Measurements from ENCODE around the gene TRIM24. TPM values are rescaled to one million over a fixed set of nuclear protein-coding genes. Genes with fewer than 3 reads are reported as not detected.

TRIM24 gene
- total and polyA plus RNA-seq, 10 of the 15 experiments (the other 5 are each of a cell fraction or from before 2014, with no cell fraction given) = 4.6 to 23.5 (median 13.6) TPM

- TF ChIP-seq, protein P1, sequence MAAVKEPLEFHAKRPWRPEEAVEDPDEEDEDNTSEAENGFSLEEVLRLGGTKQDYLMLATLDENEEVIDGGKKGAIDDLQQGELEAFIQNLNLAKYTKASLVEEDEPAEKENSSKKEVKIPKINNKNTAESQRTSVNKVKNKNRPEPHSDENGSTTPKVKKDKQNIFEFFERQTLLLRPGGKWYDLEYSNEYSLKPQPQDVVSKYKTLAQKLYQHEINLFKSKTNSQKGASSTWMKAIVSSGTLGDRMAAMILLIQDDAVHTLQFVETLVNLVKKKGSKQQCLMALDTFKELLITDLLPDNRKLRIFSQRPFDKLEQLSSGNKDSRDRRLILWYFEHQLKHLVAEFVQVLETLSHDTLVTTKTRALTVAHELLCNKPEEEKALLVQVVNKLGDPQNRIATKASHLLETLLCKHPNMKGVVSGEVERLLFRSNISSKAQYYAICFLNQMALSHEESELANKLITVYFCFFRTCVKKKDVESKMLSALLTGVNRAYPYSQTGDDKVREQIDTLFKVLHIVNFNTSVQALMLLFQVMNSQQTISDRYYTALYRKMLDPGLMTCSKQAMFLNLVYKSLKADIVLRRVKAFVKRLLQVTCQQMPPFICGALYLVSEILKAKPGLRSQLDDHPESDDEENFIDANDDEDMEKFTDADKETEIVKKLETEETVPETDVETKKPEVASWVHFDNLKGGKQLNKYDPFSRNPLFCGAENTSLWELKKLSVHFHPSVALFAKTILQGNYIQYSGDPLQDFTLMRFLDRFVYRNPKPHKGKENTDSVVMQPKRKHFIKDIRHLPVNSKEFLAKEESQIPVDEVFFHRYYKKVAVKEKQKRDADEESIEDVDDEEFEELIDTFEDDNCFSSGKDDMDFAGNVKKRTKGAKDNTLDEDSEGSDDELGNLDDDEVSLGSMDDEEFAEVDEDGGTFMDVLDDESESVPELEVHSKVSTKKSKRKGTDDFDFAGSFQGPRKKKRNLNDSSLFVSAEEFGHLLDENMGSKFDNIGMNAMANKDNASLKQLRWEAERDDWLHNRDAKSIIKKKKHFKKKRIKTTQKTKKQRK (IDR thresholded peaks at IDR 0.05; ENCODE audit: low read depth, low read length) = no peak
- TF ChIP-seq BHLHE40 (IDR thresholded peaks at IDR 0.05; ENCODE audit: borderline replicate concordance in 1 of 2, low read depth in 2 of 2, low read length in 1 of 2) = peak in 1 of 2 experiments; percentile 56; a peak in 2 of 4 replicates
- TF ChIP-seq HDAC6 (IDR thresholded peaks at IDR 0.05; ENCODE audit: unreplicated experiment) = no peak
- TF ChIP-seq PAX5 (IDR thresholded peaks at IDR 0.05; ENCODE audit: borderline replicate concordance, low read depth, low read length) = no peak
- no peak for TF ChIP-seq PML (IDR thresholded peaks at IDR 0.05; ENCODE audit: low read length)
- TF ChIP-seq ZNF24 (IDR thresholded peaks at IDR 0.05) = no peak
- TF ChIP-seq ZSCAN29 (IDR thresholded peaks at IDR 0.05) = no peak; the same call in 1 of the 2 replicates
- TF ChIP-seq ZNF217 (IDR thresholded peaks at IDR 0.05) = no peak
- no peak for TF ChIP-seq NR2C1 (IDR thresholded peaks at IDR 0.05)
- peak; percentile 85; the same call in 1 of the 2 replicates for TF ChIP-seq ZNF207 (IDR thresholded peaks at IDR 0.05; ENCODE audit: borderline replicate concordance)
- TF ChIP-seq ZNF592 (IDR thresholded peaks at IDR 0.05) = no peak
- TF ChIP-seq, protein P2, sequence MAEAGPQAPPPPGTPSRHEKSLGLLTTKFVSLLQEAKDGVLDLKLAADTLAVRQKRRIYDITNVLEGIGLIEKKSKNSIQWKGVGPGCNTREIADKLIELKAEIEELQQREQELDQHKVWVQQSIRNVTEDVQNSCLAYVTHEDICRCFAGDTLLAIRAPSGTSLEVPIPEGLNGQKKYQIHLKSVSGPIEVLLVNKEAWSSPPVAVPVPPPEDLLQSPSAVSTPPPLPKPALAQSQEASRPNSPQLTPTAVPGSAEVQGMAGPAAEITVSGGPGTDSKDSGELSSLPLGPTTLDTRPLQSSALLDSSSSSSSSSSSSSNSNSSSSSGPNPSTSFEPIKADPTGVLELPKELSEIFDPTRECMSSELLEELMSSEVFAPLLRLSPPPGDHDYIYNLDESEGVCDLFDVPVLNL (IDR thresholded peaks at IDR 0.05; ENCODE audit: low read depth, low read length) = no peak
- peak; percentile 32; the same call in 1 of the 2 replicates for TF ChIP-seq CHD2 (IDR thresholded peaks at IDR 0.05; ENCODE audit: borderline replicate concordance, low read depth, low read length)
- no peak for TF ChIP-seq NFXL1 (IDR thresholded peaks at IDR 0.05; ENCODE audit: borderline replicate concordance)
- TF ChIP-seq, protein P3, sequence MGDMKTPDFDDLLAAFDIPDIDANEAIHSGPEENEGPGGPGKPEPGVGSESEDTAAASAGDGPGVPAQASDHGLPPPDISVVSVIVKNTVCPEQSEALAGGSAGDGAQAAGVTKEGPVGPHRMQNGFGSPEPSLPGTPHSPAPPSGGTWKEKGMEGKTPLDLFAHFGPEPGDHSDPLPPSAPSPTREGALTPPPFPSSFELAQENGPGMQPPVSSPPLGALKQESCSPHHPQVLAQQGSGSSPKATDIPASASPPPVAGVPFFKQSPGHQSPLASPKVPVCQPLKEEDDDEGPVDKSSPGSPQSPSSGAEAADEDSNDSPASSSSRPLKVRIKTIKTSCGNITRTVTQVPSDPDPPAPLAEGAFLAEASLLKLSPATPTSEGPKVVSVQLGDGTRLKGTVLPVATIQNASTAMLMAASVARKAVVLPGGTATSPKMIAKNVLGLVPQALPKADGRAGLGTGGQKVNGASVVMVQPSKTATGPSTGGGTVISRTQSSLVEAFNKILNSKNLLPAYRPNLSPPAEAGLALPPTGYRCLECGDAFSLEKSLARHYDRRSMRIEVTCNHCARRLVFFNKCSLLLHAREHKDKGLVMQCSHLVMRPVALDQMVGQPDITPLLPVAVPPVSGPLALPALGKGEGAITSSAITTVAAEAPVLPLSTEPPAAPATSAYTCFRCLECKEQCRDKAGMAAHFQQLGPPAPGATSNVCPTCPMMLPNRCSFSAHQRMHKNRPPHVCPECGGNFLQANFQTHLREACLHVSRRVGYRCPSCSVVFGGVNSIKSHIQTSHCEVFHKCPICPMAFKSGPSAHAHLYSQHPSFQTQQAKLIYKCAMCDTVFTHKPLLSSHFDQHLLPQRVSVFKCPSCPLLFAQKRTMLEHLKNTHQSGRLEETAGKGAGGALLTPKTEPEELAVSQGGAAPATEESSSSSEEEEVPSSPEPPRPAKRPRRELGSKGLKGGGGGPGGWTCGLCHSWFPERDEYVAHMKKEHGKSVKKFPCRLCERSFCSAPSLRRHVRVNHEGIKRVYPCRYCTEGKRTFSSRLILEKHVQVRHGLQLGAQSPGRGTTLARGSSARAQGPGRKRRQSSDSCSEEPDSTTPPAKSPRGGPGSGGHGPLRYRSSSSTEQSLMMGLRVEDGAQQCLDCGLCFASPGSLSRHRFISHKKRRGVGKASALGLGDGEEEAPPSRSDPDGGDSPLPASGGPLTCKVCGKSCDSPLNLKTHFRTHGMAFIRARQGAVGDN (IDR thresholded peaks at IDR 0.05) = peak; percentile 32; the same call in 1 of the 2 replicates
- TF ChIP-seq CEBPB (IDR thresholded peaks at IDR 0.05; ENCODE audit: borderline replicate concordance in 1 of 2, low read depth in 2 of 2, low read length in 2 of 2) = no peak
- TF ChIP-seq MEF2A (IDR thresholded peaks at IDR 0.05; ENCODE audit: insufficient read depth, low read depth, low read length) = no peak
- TF ChIP-seq TCF12 (IDR thresholded peaks at IDR 0.05; ENCODE audit: low read depth, low read length) = 0 out of 2 replicates have a peak, but pooled peaks have one; percentile 3
These were observed at the start of gene TRIM24 (continued) for GRCh38 chr7:138460176-138460648.

All from GM12878 (cell line).